UCSD-AML1 (cell line): Measurements from ENCODE around the gene NSMCE1.
"Not testable (repeated sequence)": the region's sequence is repeated elsewhere in the genome, so short reads cannot be mapped to it uniquely, and the experiment has no call there.

Experiments
- DNase-seq: peaks from one replicate; lab custom pipeline; 2025; ENCODE audit not compliant: unreplicated experiment; lab: John Stamatoyannopoulos, UW

NSMCE1 gene

GRCh38 chr16:27220527-27220926 is 48.0 kb downstream of the NSMCE1 start:
- no peak for DNase-seq

DNA sequence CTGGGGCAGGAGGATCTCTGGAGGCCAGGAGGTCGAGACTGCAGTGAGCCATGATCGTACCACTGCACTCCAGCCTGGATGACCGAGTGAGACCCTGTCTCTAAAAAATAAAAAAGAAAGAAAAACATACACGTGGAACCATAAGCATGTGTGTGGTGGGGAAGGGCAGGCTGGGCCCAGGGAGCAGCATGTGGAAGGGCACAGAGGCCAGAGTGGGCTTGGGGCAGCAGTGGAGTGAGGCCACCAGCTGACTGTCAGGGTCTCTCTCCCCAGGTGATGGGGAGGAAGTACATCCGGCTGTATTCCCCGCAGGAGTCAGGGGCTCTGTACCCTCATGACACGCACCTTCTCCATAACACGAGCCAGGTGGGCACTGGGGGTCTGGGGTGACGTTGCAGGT is 48.5 kb downstream of the NSMCE1 start:
- DNase-seq, result no peak

- no peak for DNase-seq
These were observed 49.4 kb downstream of the NSMCE1 start for GRCh38 chr16:27219161-27219560.

- no peak for DNase-seq
These were observed 49.8 kb downstream of the NSMCE1 start for GRCh38 chr16:27218756-27219155.

DNA sequence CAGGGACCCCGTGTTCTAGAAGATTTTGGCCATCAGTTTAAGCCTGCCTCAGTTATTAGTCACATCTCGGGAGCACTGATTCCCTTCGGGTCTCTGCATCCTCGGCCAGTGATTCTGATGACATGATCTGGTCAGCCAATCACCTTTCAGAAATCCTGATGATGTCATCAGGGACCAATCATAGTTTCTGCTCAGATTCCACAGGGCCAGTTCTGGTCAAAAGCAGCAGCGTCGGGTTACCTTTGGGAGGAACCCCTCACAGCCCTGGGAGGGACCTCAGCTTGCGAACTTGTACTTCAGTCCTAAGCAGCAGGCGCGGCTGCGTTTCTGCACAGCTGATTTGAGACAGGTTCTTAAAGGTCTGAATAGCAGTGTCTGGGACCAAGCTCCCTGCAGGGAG is 51.3 kb downstream of the NSMCE1 start:
- no peak for DNase-seq

DNA sequence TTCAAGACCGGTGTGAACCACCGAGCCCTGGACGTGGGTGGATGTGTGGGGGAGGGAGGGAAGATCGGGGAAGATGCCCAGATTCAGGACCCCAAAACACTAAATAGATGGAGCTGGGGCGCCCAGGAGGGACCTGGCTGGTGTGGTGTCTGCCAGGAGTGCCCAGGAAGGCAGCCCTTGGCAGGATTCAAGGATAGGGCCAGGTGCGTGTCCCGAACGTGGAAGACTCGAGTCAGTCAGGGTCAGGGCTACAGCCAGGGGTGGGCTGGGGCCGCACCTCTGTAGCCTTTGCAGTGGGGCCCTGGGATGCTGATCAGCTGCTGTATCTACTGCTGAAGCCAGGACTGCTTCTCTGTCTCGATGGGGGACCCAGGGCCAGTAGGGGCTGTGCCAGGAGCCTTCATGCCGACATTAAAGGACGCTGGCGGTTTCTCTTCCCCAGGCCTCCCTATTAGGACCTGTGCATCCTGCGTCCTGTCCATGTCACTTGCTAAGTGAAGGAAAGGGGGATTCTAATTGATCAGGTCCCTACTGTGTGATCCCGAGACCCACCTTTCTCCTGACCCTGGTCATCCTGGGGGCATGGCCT is 52.2 kb downstream of the NSMCE1 start:
- no peak for DNase-seq

DNA sequence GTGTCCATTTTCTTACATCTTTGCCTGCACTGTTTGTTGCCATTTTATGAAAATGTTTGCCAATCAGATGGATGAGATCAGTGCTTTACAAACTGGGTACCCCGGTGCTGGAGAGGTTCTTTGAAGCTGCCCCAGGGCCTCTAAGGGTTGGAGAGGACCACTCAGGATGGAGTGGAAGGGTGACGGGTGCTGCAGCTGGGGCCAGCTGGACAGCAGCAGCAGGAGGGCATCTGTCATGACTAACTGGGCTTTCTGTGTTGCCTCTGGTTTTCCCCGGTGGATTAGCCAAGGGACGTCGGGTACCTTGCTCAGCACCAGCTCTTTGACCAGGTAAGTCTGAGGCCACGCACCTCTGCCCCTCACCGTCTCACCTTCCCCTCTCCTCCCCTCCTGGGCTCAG is 52.9 kb downstream of the NSMCE1 start:
- no peak for DNase-seq

GRCh38 chr16:27214084-27214961 is 54.2 kb downstream of the NSMCE1 start:
- DNase-seq, result no peak

DNA sequence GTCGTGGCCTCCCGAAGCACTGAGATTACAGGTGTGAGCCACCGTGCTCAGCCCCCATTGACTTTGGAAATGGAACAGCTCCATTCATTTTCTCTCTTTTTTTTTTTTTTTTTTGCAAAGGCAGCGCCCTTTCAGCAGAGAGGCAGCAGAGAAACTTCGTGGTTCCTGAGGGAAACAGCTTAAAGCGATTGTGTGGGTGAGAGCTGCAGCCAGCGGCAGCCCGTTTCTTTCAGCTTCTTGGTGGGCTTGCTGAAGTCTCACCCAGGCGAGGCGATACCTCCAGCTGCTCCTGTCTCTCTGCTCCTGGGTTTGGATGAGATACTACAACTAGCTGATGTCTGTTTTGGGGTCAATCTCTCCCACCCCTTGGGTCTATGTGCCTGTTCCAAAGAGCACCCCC is 57.5 kb downstream of the NSMCE1 start:
- DNase-seq, result no peak

DNA sequence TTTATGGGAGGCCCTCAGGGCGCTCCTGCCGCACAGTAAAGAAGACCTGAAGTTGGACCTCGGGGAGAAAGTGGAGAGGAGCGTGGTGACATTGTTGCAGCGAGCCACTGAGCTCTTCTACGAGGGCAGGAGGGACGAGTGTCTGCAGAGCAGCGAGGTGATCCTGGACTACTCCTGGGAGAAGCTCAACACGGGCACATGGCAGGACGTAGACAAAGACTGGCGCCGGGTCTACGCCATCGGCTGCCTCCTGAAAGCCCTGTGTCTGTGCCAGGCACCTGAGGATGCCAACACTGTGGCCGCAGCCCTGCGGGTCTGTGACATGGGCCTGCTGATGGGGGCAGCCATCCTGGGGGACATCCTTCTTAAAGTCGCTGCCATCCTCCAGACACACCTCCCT is 58.4 kb downstream of the NSMCE1 start:
- DNase-seq, result no peak

DNA sequence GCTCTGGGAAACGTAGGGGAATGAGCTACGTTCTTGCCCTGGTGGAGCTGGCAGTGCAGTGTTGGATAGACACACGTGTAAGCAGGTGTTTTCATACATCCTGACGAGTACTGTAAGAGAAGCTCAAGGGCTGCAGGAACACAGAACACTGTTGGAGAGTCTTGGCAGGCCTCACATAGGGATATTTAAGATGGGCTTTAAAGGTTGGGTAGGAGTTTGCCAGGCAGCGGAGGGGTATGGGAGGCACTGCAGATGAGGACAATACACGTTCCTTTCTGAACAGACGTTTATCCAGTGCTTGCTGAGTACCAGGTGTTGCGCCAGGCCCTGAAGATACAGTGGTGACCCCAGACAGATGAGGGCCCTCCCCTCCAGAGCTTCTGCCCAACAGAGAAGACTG is 59.0 kb downstream of the NSMCE1 start:
- no peak for DNase-seq

DNA sequence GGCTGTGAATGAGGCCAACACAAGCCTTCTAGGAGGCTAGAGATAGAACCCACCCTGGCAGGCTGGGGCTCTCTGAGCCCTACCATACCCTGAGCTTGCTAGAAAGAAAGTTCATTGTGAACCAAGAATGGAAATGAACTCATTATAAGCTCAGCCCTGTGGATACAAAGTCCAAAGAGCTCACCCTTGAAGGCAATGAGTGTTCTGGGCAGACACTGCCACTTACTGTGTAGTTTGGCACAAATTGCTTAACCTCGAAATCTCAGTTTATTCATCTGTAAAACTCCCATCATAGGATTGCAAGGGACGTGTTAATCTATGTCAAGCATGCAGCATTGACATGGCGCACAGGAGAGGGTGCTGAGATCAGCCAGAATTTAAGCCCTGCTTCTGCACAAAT is 59.8 kb downstream of the NSMCE1 start:
- DNase-seq, result no peak

DNA sequence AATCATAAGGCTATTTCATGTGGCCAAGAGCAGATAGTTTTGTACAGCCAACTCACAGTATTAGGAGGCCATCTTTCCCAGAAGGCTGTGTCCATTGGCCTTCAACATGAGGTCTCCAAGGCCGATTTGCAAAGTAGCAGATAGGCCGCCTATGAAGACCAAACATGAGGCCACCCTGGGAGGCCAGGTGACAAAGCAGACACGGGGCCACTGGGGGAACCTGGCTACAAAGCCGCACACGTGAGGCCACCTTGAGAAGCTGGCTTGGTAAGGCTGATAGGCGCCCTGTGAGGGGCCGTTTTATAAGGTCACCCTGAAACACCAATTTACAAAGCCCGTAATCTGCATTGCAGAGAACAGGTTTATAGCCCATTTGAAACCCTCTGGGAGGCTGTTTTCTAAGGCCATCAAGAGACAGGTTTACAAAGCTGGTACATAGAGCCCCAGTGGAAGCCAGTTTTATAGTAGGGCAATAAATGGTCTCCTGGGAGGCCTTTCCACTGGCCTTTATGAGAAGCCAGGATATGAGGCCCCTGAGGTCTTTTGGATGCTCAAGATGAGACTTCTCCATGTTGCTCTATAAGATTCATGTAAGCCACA is 60.4 kb downstream of the NSMCE1 start:
- DNase-seq, result no peak

DNA sequence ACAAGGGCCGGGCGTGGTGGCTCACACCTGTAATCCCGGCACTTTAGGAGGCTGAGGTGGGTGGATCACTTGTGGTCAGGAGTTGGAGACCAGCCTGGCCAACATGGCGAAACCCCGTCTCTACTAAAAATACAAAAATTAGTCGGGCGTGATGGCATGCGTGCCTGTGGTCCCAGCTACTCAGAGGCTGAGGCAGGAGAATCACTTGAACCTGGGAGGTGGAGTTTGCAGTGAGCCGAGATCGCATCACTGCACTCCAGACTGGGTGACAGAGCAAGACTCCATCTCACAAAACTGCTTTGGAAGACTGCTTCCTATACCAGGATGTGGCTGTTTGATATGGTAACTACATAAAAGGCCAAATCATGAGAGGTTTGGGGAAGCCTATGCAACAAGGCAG is 61.5 kb downstream of the NSMCE1 start:
- DNase-seq, result not testable (repeated sequence)

- DNase-seq, result no peak
These were observed 63.0 kb downstream of the NSMCE1 start for GRCh38 chr16:27205423-27206065.

- no peak for DNase-seq
These were observed 64.2 kb downstream of the NSMCE1 start for GRCh38 chr16:27204312-27204915.

DNA sequence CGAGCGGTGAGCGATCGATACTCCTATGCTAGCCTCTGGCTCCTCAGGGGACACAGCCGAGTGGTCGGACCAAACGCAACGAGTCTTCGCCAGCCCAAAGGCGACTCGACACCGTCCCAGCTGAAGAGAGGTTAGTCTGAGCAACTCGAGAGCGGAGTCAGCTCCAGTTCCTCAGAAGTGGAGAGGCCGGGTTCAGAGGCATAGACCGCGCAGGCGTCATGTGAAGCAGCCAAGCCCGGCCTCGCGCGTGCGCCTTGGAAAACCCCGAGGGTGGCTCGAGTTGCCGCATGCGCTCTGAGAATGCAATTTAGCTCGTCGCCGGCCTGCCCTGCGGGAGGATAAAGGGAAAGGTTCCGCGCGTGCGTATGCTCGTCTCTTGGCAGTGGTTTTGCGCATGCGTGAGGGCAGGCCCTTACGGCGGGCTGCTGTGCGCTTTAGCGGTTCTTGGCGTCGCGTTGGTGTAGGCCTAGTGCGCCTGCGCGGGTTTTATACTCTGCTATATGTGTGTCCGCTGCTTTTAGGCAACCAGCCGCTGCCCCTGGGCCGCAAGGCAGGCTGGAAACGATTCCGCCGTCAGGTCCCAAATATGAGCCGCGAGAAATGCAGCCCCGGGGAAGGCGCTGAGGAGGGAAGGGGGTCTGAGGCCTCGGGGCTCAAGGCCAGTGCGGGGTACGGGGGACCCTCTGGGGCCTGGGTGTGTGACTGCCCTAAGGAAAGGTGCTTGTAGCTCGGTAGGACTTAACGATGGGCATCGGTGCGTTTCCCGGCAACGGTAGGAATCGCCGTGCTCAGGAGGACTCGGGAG is 64.9 kb downstream of the NSMCE1 start, which contains the start of gene KDM8:
Gene KDM8, plus strand, starts transcription at position 20 of the 805 bp plus-strand sequence. CDS start 6,598 bp downstream, outside the sequence.
- peak; percentile 100 for DNase-seq

DNA sequence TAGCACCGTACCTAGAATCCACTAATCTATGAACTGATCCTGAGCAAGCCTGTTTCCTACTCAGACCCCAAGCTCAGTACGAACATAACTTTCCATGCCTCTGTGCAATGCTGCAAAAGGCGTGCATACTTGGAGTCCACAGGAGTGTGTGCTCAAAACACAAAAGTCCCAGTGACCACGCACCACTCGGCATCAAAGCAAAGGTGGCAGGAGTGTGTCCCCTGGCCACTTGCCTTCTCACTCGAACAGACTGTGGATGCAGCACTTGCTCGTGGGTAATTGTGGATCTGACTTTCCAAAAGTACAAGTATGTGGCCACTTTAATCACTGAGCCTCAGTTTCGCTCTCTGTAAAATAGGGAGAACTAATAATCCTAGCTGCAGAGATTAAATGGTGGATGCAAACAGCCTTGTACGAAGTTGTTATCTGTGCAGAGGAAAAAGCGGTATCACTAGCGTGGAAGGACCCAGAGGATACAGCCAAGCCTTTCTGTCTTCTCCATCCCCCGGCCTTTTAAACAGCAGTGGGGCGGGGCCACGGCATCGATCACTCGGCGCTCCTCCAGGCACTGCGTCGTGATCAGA is 65.6 kb downstream of the NSMCE1 start:
- DNase-seq, result no peak

DNA sequence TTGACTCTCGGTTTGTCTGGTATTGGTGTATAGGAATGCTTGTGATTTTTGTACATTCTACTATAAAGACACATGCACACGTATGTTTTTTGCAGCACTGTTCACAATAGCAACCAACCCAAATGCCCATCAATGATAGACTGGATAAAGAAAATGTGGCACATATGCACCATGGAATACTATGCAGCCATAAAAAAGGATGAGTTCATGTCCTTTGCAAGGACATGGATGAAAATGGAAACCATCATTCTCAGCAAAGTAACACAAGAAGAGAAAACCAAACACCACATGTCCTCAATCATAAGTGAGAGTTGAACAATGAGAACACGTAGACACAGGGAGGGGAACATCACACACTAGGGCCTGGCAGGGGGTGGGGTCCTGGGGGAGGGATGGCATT is 67.7 kb downstream of the NSMCE1 start:
- DNase-seq, result not testable (repeated sequence)

GRCh38 chr16:27199736-27200135 is 68.8 kb downstream of the NSMCE1 start:
- DNase-seq, result peak; percentile 27
